Esophagus muscularis mucosa (tissue), 3 donors: ENCODE results near the gene TMEM54.

Experiments used
- POLR2A ChIP-seq: fragments of 450-650 bp; IDR thresholded peaks from one replicate; pipeline ENCODE4 v1.6.1; 2017; ENCODE audit warnings: antibody characterized with exemption, moderate library complexity, mild to moderate bottlenecking, low read depth
- POLR2AphosphoS5 ChIP-seq, 2 donors: sonication (generic); formaldehyde crosslinking; IDR thresholded peaks; one replicate each; pipeline ENCODE4 v1.6.1; 2017; ENCODE audit warnings: antibody characterized with exemption in 2 of 2
- TF ChIP-seq, protein P1 (sequence below), 3 experiments: fragments of 200-600 bp in 2 of 3; fragments of 450-650 bp in 1 of 3; sonication (generic) in 2 of 3; IDR thresholded peaks; one replicate each; pipeline ENCODE4 v1.5.1; 2017 to 2019; ENCODE audit warnings: antibody characterized with exemption in 3 of 3, mild to moderate bottlenecking in 2 of 3, moderate library complexity in 1 of 3

GRCh38 chr1:32878637-32879041 lies 22.6 kb downstream of the TMEM54 start:
- TF ChIP-seq, protein P1, sequence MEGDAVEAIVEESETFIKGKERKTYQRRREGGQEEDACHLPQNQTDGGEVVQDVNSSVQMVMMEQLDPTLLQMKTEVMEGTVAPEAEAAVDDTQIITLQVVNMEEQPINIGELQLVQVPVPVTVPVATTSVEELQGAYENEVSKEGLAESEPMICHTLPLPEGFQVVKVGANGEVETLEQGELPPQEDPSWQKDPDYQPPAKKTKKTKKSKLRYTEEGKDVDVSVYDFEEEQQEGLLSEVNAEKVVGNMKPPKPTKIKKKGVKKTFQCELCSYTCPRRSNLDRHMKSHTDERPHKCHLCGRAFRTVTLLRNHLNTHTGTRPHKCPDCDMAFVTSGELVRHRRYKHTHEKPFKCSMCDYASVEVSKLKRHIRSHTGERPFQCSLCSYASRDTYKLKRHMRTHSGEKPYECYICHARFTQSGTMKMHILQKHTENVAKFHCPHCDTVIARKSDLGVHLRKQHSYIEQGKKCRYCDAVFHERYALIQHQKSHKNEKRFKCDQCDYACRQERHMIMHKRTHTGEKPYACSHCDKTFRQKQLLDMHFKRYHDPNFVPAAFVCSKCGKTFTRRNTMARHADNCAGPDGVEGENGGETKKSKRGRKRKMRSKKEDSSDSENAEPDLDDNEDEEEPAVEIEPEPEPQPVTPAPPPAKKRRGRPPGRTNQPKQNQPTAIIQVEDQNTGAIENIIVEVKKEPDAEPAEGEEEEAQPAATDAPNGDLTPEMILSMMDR (IDR thresholded peaks at IDR 0.05): no peak
- TF ChIP-seq POLR2AphosphoS5 (IDR thresholded peaks at IDR 0.05): no peak
- TF ChIP-seq POLR2A: no peak
